IgD-negative memory B cell (primary cell): ENCODE results near the gene PCBD2. TPM values are rescaled to one million over a fixed set of nuclear protein-coding genes. Genes with fewer than 3 reads are reported as not detected.
"Not testable (repeated sequence)": the region's sequence is repeated elsewhere in the genome, so short reads cannot be mapped to it uniquely, and the experiment has no call there.

Source experiments
- H3K27ac Mint-ChIP-seq, 3 donors: one replicate each; pipeline ENCODE4 v1.8.0; 2020 to 2022; ENCODE audit warnings: mild to moderate bottlenecking in 3 of 3, mixed read lengths in 3 of 3, moderate library complexity in 1 of 3
- H3K27me3 Mint-ChIP-seq: one replicate; pipeline ENCODE4 v1.8.0; 2021; ENCODE audit warnings: mixed read lengths
- H3K36me3 Mint-ChIP-seq: one replicate; pipeline ENCODE4 v1.8.0; 2020; ENCODE audit warnings: mild to moderate bottlenecking, mixed read lengths
- H3K4me1 Mint-ChIP-seq, 3 donors: one replicate each; pipeline ENCODE4 v1.8.0; 2020 to 2022; ENCODE audit warnings: mixed read lengths in 3 of 3, mild to moderate bottlenecking in 1 of 3
- H3K4me3 Mint-ChIP-seq, 4 donors: one replicate each; pipeline ENCODE4 v1.8.0; 2020 to 2022; ENCODE audit warnings: mild to moderate bottlenecking in 4 of 4, mixed read lengths in 4 of 4, moderate library complexity in 3 of 4
- H3K9me3 Mint-ChIP-seq, 3 donors: one replicate each; pipeline ENCODE4 v1.8.0; 2020 to 2021; ENCODE audit warnings: mixed read lengths in 3 of 3, mild to moderate bottlenecking in 1 of 3
- polyA plus RNA-seq: library from polyadenylated mRNA; unstranded; fragments of 300-500 nt; fragmentation: Illumina TruSeq; gene quantifications from one replicate; pipeline ENCODE4 v1.2.3, GENCODE V29; 2021

PCBD2 gene
- polyA plus RNA-seq, 1 donor from 2014 or later, result 13.9 TPM

- Mint-ChIP-seq H3K9me3 (peaks cover 0 to 3% (median 0%) of the 10 kb centered on the region in 3 donors), H3K4me3 (no peak overlapping the region), H3K4me1 (peaks cover 14 to 22% (median 18%) of the 10 kb centered on the region in 3 donors), H3K27me3 (no peaks in the 10 kb centered on the region), H3K27ac (peak overlapping the region in 1 of 3 donors; percentile 73), H3K36me3 (peaks cover 11% of the 10 kb centered on the region)
Observed at GRCh38 chr5:134891473-134891872, 13.5 kb upstream of the PCBD2 start.

GRCh38 chr5:134892282-134892681 is 12.6 kb upstream of the PCBD2 start:
- peaks cover 14 to 22% (median 15%) of the 10 kb centered on the region in 3 donors for H3K4me1 Mint-ChIP-seq
- peaks cover 0 to 3% (median 0%) of the 10 kb centered on the region in 3 donors for H3K9me3 Mint-ChIP-seq
- no peaks in the 10 kb centered on the region for H3K27me3 Mint-ChIP-seq
- peaks cover 11% of the 10 kb centered on the region for H3K36me3 Mint-ChIP-seq
- peak overlapping the region in 1 of 4 donors; percentile 50 for H3K4me3 Mint-ChIP-seq
- peak overlapping the region in 2 of 3 donors; percentile 4 to 89 for H3K27ac Mint-ChIP-seq

GRCh38 chr5:134892926-134893325 is 12.0 kb upstream of the PCBD2 start:
- H3K4me1 Mint-ChIP-seq, result peaks cover 10 to 22% (median 14%) of the 10 kb centered on the region in 3 donors
- H3K9me3 Mint-ChIP-seq, result peaks cover 0 to 3% (median 0%) of the 10 kb centered on the region in 3 donors
- H3K4me3 Mint-ChIP-seq, result no peak overlapping the region
- H3K27me3 Mint-ChIP-seq, result no peaks in the 10 kb centered on the region
- H3K27ac Mint-ChIP-seq, result peak overlapping the region in 2 of 3 donors; percentile 4 to 89
- peaks cover 11% of the 10 kb centered on the region for H3K36me3 Mint-ChIP-seq

- no peaks in the 10 kb centered on the region for H3K27me3 Mint-ChIP-seq
- peak overlapping the region in 2 of 3 donors; percentile 65 to 80 for H3K27ac Mint-ChIP-seq
Observed at GRCh38 chr5:134893748-134894505, 11.0 kb upstream of the PCBD2 start.

GRCh38 chr5:134902071-134902801 is 2.7 kb upstream of the PCBD2 start:
- Mint-ChIP-seq H3K27ac (peak overlapping the region; percentile 90 to 96 (median 91)), H3K4me3 (peak overlapping the region; percentile 49 to 94 (median 78)), H3K36me3 (peaks cover 2% of the 10 kb centered on the region), H3K4me1 (peaks cover 15 to 25% (median 22%) of the 10 kb centered on the region in 3 donors), H3K9me3 (no peaks in the 10 kb centered on the region), H3K27me3 (no peaks in the 10 kb centered on the region)

More at GRCh38 chr5:134893748-134894505, 11.0 kb upstream of the PCBD2 start:
- Mint-ChIP-seq H3K4me1 (peaks cover 10 to 22% (median 14%) of the 10 kb centered on the region in 3 donors), H3K9me3 (peaks cover 0 to 3% (median 0%) of the 10 kb centered on the region in 3 donors), H3K36me3 (peaks cover 10% of the 10 kb centered on the region), H3K4me3 (peak overlapping the region in 1 of 4 donors; percentile 48)

- Mint-ChIP-seq H3K4me1 (peaks cover 15 to 27% (median 18%) of the 10 kb centered on the region in 3 donors), H3K36me3 (no peaks in the 10 kb centered on the region), H3K27me3 (no peaks in the 10 kb centered on the region), H3K27ac (peak overlapping the region; percentile 91 to 99 (median 97)), H3K9me3 (no peaks in the 10 kb centered on the region), H3K4me3 (peak overlapping the region; percentile 94 to 97 (median 94))
Observed at GRCh38 chr5:134905246-134905996, 490 bp downstream of the PCBD2 start.

- Mint-ChIP-seq H3K9me3 (no peaks in the 10 kb centered on the region), H3K4me1 (peaks cover 13 to 20% (median 17%) of the 10 kb centered on the region in 3 donors), H3K27me3 (no peaks in the 10 kb centered on the region), H3K4me3 (peak overlapping the region in 3 of 4 donors; percentile 65 to 94 (median 88)), H3K27ac (peak overlapping the region in 2 of 3 donors; percentile 53 to 91), H3K36me3 (no peaks in the 10 kb centered on the region)
Observed at GRCh38 chr5:134906811-134907210, 1.9 kb downstream of the PCBD2 start.

- not testable (repeated sequence) for H3K27ac Mint-ChIP-seq, H3K4me1 Mint-ChIP-seq, H3K27me3 Mint-ChIP-seq, H3K36me3 Mint-ChIP-seq, H3K9me3 Mint-ChIP-seq, H3K4me3 Mint-ChIP-seq
Observed at GRCh38 chr5:134910752-134911151, 5.8 kb downstream of the PCBD2 start.

- peaks cover 0 to 2% (median 0%) of the 10 kb centered on the region in 3 donors for H3K4me1 Mint-ChIP-seq
- no peaks in the 10 kb centered on the region for H3K27me3 Mint-ChIP-seq
- H3K4me3 Mint-ChIP-seq, result peak overlapping the region in 2 of 4 donors; percentile 7 to 48
- H3K36me3 Mint-ChIP-seq, result peaks cover 1% of the 10 kb centered on the region
- H3K9me3 Mint-ChIP-seq, result no peaks in the 10 kb centered on the region
- H3K27ac Mint-ChIP-seq, result no peak overlapping the region
Observed at GRCh38 chr5:134911285-134912206, 6.6 kb downstream of the PCBD2 start.

GRCh38 chr5:134913254-134913653 is 8.3 kb downstream of the PCBD2 start:
- no peaks in the 10 kb centered on the region for H3K27me3 Mint-ChIP-seq
- H3K27ac Mint-ChIP-seq, result no peak overlapping the region
- H3K9me3 Mint-ChIP-seq, result no peaks in the 10 kb centered on the region
- peaks cover 0 to 2% (median 0%) of the 10 kb centered on the region in 3 donors for H3K4me1 Mint-ChIP-seq
- H3K4me3 Mint-ChIP-seq, result no peak overlapping the region
- peaks cover 4% of the 10 kb centered on the region for H3K36me3 Mint-ChIP-seq

GRCh38 chr5:134913795-134914194 is 8.9 kb downstream of the PCBD2 start:
- no peaks in the 10 kb centered on the region for H3K27me3 Mint-ChIP-seq
- H3K4me1 Mint-ChIP-seq, result peaks cover 0 to 2% (median 2%) of the 10 kb centered on the region in 3 donors
- no peak overlapping the region for H3K4me3 Mint-ChIP-seq
- no peaks in the 10 kb centered on the region for H3K9me3 Mint-ChIP-seq
- H3K36me3 Mint-ChIP-seq, result peaks cover 4% of the 10 kb centered on the region
- H3K27ac Mint-ChIP-seq, result no peak overlapping the region

- H3K4me3 Mint-ChIP-seq, result no peak overlapping the region
- H3K9me3 Mint-ChIP-seq, result no peaks in the 10 kb centered on the region
- H3K4me1 Mint-ChIP-seq, result peaks cover 0 to 3% (median 2%) of the 10 kb centered on the region in 3 donors
- peak overlapping the region in 1 of 3 donors; percentile 67 for H3K27ac Mint-ChIP-seq
- no peaks in the 10 kb centered on the region for H3K27me3 Mint-ChIP-seq
- peaks cover 10% of the 10 kb centered on the region for H3K36me3 Mint-ChIP-seq
Observed at GRCh38 chr5:134917070-134917815, 12.3 kb downstream of the PCBD2 start.

- no peak overlapping the region for H3K4me3 Mint-ChIP-seq
- peaks cover 10% of the 10 kb centered on the region for H3K36me3 Mint-ChIP-seq
- H3K27ac Mint-ChIP-seq, result no peak overlapping the region
- no peaks in the 10 kb centered on the region for H3K9me3 Mint-ChIP-seq
- H3K27me3 Mint-ChIP-seq, result no peaks in the 10 kb centered on the region
- H3K4me1 Mint-ChIP-seq, result peaks cover 0 to 3% (median 2%) of the 10 kb centered on the region in 3 donors
Observed at GRCh38 chr5:134918861-134919260, 13.9 kb downstream of the PCBD2 start.
